GM19099 (cell line): ENCODE results near the gene STAT5B.
A peak's percentile ranks its signal among the peaks of the same experiment; 100 is the strongest.

ENCODE experiments used
- POLR2A ChIP-seq: IDR thresholded peaks from 3 replicates; pipeline ENCODE4 v1.6.1; 2011; ENCODE audit warnings: low read depth; ENCODE audit not compliant: insufficient read length; ENCODE audit errors: extremely low read depth

The STAT5B gene

DNA sequence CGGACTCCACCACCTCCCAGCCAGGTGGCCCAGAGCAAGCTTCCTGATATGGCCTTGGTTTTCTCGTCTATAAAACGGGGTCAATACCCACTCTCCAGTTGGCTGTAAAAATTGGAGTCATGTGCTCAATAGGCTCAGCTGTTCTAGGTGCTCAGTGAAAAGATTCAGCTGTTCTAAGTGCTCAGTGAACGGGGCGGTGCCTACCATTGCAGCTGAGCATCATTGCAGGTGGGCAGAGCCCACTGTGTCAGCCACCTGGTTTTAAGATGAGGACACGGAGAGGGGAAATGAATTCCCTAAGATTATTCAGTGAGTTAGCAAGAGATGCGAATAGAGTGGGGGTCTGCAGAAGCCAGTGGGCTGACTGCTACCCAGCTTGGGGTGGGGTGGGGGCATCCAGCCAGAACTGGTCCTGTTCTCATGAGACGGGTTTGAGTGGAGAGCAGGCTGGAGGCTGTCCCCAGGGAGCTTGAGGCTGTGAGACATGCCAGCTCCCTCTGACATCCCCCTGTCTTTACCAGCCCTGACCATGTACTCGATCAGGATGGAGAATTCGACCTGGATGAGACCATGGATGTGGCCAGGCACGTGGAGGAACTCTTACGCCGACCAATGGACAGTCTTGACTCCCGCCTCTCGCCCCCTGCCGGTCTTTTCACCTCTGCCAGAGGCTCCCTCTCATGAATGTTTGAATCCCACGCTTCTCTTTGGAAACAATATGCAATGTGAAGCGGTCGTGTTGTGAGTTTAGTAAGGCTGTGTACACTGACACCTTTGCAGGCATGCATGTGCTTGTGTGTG is 34.0 kb upstream of the STAT5B start:
- no peak for TF ChIP-seq POLR2A

DNA sequence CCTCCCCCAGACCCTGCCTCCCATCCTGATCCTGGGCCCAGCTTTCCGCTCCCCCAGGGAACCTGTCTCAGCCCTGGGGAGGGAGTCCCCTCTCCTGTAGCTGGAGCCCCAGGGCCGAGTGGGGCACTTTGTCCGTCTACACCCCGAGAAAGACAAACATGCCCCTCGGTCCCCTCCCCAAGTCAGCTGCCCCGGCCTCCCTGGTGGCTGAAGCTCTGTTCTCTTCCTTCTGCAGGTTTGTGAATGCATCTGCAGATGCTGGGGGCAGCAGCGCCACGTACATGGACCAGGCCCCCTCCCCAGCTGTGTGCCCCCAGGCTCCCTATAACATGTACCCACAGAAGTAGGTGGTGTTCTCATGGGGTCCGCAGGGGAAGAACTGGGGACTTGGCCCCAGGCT is 33.0 kb upstream of the STAT5B start:
- no peak for TF ChIP-seq POLR2A

DNA sequence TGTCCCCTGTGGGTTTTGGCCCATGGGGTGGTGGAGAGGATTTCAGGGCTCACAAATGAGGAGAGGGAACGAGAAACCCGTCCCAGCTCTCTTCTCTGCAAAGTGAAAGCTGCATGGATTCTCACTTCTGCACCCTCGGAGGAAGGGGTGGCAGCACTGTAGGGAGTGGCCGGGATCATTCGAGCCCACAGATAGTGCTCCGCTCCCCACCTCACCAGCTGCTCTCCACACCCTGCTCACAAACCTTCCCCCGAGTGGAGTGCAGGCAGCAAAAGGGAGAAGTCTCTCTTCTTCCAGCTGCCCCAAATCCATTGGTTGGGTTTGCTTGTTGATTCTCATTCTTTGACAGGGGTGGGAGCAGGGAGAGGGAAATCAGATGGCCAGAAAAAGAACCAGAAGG is 32.3 kb upstream of the STAT5B start:
- TF ChIP-seq POLR2A: no peak

DNA sequence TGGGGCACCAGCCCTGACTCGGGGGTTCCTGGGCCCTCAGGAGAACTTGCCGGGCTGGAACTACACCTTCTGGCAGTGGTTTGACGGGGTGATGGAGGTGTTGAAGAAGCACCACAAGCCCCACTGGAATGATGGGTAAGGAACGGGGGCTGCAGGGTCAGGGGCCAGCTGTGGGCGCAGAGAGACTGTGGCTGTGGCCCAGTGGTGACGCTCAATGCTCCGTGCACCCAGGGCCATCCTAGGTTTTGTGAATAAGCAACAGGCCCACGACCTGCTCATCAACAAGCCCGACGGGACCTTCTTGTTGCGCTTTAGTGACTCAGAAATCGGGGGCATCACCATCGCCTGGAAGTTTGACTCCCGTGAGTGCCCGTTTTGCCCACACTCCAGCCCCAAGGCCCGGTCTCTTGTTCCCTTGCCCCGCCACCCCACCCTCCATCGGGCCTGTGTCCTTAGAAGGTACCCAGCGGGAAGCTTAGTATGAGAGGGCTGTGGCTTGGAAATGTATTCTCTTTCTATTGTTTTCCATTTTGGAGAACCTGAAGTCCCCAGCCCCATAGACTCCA is 31.3 kb upstream of the STAT5B start:
- TF ChIP-seq POLR2A: no peak

DNA sequence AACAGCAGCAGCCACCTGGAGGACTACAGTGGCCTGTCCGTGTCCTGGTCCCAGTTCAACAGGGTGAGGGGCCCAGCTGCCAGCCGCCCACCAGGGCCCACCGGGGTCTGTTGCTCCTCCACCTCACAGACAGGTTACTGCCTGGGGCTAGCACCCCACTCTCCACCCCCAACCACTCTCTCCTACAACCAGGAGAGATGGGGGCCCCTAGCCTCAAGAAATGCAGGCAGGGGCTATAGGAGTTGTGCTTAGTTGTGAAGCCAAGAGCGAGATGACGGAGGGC is 30.1 kb upstream of the STAT5B start:
- no peak for TF ChIP-seq POLR2A

DNA sequence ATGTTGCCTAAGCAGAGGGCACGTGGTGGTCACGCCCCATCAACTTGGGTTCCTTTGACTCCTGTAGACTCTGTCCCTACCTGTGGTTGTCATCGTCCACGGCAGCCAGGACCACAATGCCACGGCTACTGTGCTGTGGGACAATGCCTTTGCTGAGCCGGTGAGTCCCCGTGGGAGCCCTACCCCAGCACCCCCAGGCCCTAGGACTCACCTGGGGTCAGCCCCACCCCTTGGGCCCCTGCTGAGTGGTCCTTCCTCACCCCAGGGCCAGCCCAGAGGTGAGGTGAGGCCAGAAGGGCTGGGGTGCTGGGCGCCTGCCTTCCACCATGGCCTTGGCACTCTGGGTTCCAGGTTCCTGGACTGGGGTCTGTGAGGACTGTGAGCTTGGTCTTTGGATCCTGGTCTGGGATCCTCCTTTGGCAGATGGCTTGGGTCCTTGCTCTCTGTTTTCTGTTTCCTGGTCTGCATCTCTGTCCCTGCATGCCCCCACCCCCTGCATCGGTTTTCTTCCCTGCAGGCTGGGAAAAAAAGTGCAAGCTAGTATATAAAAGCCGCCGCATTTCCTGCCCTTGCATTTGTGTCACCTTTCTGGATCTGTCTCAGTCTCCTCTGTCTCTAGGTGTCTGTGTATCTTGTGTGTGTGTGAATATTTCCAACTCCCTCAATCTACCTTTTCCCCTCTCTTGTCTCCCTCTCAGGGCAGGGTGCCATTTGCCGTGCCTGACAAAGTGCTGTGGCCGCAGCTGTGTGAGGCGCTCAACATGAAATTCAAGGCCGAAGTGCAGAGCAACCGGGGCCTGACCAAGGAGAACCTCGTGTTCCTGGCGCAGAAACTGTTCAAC is 29.6 kb upstream of the STAT5B start:
- no peak for TF ChIP-seq POLR2A

DNA sequence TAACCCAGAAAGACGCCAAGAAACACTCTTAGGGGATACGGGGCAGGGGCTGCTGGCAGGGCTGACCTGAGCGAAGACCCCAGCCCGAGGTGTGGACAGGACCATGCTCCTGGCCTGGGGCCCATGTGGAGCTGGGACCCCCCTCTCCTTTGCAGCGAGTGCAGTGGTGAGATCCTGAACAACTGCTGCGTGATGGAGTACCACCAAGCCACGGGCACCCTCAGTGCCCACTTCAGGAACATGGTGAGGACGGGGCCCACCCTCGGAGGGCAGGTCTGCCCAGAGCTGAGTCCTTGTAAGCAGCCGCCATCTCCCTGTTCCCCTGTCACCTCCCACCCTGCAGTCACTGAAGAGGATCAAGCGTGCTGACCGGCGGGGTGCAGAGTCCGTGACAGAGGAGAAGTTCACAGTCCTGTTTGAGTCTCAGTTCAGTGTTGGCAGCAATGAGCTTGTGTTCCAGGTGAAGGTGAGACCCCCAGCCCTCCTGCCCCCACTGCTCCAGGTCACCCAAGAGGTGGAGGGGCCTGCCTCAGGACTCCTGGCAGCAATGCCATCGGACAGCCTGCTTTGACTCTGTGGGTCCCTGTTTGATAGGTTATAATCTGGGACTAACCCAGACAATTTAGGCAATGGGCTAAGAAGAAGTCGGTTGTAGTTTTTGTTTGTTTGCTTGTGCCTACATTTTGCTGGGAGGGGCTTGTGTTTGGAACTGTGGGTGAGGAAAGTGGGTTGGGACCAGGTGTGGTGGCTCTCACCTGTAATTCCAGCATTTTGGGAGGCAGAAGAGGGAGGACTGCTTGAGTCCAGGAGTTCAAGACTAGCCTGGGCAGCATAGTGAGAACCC is 28.2 kb upstream of the STAT5B start:
- no peak for TF ChIP-seq POLR2A

DNA sequence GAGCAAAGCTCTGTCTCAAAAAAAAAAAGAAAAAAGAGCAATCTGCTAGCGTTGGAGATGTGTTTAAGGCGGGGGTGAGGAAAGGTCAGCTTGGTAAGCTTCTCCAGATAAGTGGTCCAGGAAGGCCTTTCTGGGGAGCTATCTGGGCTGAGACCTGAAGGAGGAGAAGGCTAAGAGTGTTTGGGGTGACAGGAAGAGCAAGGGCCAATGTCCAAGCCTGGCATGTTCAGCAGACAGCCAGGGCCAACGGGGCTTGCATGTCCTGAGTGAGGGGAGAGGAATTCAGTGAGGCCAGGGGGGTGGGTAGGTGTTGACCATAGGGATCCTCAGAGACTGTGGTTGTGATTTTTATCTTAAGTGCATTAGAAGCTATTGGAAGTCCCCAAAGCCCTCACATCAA is 27.5 kb upstream of the STAT5B start:
- TF ChIP-seq POLR2A: no peak

DNA sequence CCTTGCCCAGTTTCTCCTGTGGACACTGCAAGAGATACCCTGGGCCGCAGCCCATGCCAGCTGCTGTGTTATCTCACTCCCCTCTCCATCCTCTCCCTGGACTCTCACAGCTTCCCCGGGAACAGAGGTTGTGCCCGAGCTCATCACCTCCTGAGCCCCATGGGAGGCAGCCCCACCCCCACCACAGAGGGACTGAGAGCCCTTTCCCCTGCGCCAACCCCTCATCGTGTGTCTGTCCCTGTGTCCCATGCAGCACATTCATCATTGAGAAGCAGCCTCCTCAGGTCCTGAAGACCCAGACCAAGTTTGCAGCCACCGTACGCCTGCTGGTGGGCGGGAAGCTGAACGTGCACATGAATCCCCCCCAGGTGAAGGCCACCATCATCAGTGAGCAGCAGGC is 24.8 kb upstream of the STAT5B start:
- TF ChIP-seq POLR2A: no peak

DNA sequence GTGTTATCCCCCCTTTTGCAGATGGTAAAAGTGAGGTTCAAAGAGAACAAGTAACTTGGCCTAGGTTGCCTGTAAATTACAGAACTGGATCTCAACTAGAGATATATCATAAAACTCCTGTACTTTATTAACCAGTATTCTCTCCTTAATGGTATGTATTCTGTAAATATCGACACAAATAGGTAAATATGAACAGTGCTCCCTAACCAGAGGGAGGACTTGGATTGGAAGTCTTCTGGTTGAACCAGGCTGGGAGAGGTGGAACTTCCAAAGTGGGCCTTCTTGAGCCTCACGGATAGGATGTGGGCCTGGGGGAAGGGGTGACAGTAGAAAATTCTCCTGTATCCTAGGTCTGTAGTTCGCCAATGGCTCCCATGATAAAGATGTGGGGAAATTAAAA is 19.8 kb upstream of the STAT5B start:
- TF ChIP-seq POLR2A: no peak

DNA sequence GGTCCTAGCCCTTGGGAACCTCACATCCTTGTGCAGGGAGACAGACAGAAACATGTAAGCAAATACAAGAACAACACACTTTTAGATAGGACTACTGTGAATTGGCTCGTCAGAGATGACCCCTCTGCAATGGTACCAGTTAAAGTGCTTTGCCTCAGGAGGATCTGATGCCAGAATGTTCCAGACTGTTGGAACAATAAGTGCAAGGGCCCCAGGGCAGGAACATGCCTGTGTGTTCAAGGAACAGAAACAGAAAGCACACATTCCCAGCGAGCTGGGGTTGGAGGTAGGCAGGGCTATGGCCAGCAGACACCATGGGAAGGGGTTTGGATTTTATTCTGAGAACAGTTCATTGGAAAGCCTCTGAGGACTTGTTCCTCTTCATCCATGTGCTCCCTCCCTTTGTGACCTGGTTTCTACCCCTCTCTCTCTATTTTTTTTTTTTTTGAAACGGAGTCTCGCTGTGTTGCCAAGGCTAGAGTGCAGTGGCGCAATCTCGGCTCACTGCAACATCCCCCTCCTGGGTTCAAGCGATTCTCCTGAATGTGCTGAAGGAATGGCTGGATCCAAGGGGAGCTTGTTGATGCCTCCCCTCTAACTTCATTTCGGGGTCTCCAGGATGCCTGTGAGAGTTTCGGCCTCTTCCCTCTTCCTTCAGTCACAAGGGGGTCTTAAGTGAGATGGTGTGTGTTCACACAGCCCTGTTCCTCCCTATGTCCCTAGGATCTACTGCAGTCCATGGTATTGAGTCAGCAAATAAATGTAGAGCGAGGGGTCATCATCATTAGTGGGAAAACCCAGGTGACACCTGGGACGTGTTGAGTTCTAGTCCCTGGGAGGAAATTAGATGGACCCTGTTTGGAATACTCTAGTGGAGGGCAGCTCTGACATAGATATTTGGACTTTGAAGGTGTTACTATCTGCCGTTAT is 18.5 kb upstream of the STAT5B start:
- TF ChIP-seq POLR2A: no peak

DNA sequence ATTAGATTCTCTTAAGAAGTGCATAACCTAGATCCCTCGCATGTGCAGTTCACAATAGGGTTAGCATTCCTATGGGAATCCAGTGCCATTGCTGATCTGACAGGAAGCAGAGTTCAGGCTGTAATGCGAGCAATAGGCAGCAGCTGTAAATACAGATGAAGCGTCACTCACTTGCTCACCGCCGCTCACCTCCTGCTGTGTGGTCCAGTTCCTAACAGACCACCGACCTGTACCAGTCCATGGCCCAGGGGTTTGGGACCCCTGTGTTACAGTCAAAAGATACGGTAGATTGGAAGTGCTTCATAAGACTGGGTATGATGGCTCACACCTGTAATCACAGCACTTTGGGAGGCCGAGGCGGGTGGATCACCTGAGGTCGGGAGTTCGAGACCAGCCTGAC is 14.9 kb upstream of the STAT5B start:
- no peak for TF ChIP-seq POLR2A

DNA sequence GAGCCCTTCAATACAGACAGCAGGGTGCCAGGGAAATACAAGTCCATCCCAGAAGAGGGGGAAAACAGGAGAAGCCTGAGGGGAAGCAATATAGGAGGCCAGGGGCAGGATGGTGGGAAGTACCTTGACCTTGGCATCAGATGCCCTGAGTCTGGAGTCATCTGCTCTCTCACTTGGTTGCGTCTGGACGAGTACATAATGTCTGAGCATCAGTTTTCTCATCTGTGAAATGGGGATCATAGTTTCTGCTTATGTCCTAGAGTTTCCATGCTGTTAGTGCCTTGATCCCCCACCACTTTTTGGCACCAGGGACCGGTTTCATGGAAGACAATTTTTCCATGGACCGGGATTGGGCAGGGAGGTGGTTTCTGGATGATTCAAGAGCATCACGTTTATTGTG is 14.4 kb upstream of the STAT5B start:
- TF ChIP-seq POLR2A: no peak

DNA sequence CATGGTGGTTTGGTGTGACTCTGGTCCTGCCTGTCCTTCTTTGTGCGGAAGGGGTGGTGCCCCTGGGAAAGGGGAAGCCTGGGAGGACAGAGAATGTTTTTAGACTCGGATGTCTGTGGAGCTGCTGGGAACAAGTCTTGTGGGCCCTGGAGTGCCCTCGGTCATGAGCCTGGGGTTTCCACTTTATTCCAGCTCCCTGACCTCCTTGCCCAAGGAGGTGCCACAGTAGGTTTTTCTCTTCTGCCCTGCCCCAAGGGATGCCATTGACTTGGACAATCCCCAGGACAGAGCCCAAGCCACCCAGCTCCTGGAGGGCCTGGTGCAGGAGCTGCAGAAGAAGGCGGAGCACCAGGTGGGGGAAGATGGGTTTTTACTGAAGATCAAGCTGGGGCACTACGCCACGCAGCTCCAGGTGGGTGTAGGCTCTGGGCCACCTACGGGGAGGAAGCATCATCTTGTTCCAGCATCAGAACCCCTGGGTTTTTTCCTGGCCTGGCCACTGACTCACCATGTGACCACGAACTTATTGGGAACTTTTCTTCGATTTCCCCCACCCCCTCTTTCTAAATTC is 13.5 kb upstream of the STAT5B start:
- TF ChIP-seq POLR2A: no peak

DNA sequence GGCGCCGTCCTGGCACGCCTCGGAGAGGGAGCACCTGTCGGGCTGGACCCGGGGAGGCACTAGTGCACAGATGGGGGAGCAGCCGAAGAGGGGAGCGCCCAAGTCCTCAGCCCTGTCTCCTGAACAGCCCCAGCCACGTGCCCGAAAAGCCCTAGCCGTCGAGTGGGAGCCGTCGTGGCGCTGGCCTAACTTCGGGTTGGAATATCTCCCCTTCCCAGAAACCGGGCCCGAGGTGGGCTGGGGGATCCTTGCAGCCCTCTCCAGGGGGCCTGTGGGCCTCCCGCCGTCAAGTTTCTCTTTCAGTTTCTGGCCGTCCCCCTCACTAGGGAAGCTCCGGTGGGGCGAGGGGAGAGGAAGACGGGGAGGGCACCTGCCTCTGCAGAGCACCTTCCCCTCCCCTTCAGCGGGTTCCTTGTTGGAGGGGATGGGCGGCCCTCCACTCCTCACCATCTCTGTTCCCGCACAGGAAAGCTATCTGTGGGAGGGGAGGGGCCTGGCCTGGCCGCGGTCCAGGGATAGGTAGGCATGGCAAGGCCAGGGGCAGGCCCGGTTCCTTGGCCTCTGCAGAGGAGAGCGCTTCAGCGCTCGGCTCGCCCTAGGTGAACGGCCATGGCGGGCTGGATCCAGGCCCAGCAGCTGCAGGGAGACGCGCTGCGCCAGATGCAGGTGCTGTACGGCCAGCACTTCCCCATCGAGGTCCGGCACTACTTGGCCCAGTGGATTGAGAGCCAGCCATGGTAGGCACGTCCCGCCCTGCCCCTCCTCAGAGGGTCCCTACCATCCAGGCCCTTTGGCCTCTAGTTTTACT is 12.8 kb upstream of the STAT5B start:
- peak; percentile 2 for TF ChIP-seq POLR2A
